Endodermal cell (in vitro differentiated cells): Measurements from ENCODE around the gene TATDN2. TPM values are rescaled to one million over a fixed set of nuclear protein-coding genes. Genes with fewer than 3 reads are reported as not detected.

Experiments used
- DNase-seq: peaks from one replicate; pipeline ENCODE4 v3.0.0-alpha.2; 2017
- H3K27ac ChIP-seq: 2 replicates; pipeline ENCODE4 v1.5.1; 2013; ENCODE audit warnings: mild to moderate bottlenecking, low read depth, low read length, moderate library complexity
- H3K27me3 ChIP-seq: 2 replicates; pipeline ENCODE4 v1.6.1; 2013; ENCODE audit warnings: mild to moderate bottlenecking, low read length, moderate library complexity; ENCODE audit not compliant: insufficient read depth, control insufficient read depth, poor library complexity, severe bottlenecking
- H3K36me3 ChIP-seq: 2 replicates; pipeline ENCODE4 v1.7.0; 2013; ENCODE audit warnings: mild to moderate bottlenecking, low read length, moderate library complexity; ENCODE audit not compliant: control insufficient read depth, insufficient read depth
- H3K4me1 ChIP-seq: one replicate; pipeline ENCODE4 v1.7.0; 2013; ENCODE audit warnings: low read length; ENCODE audit not compliant: control insufficient read depth, insufficient read depth
- H3K4me3 ChIP-seq: 2 replicates; pipeline ENCODE4 v1.5.1; 2013; ENCODE audit warnings: mild to moderate bottlenecking, low read length, moderate library complexity
- H3K9ac ChIP-seq: 2 replicates; pipeline ENCODE4 v1.6.1; 2013; ENCODE audit warnings: mild to moderate bottlenecking, low read length, moderate library complexity; ENCODE audit not compliant: poor library complexity, severe bottlenecking; ENCODE audit errors: extremely low read depth
- H3K9me3 ChIP-seq: 2 replicates; pipeline ENCODE4 v1.6.1; 2013; ENCODE audit warnings: mild to moderate bottlenecking, low read length, moderate library complexity; ENCODE audit not compliant: control insufficient read depth
- H3K27ac Mint-ChIP-seq: 2 replicates; pipeline ENCODE4 v1.8.0; 2020; ENCODE audit warnings: mixed read lengths
- H3K27me3 Mint-ChIP-seq: 2 replicates; pipeline ENCODE4 v1.8.0; 2021; ENCODE audit warnings: mild to moderate bottlenecking, mixed read lengths; ENCODE audit not compliant: insufficient read depth
- H3K36me3 Mint-ChIP-seq: 2 replicates; pipeline ENCODE4 v1.8.0; 2020; ENCODE audit warnings: low read depth, mixed read lengths
- H3K4me1 Mint-ChIP-seq: 2 replicates; pipeline ENCODE4 v1.8.0; 2020; ENCODE audit warnings: mixed read lengths
- H3K4me3 Mint-ChIP-seq: 2 replicates; pipeline ENCODE4 v1.8.0; 2020; ENCODE audit warnings: mild to moderate bottlenecking, moderate library complexity, mixed read lengths
- H3K9me3 Mint-ChIP-seq: 2 replicates; pipeline ENCODE4 v1.8.0; 2020; ENCODE audit warnings: mild to moderate bottlenecking, mixed read lengths
- CTCF ChIP-seq: fragments of 200-600 bp; sonication (generic); conservative IDR thresholded peaks from 2 replicates; pipeline ENCODE4 v1.5.0; 2021; ENCODE audit warnings: antibody characterized with exemption, mild to moderate bottlenecking
- WGBS, 2 experiments: methylation state at CpG; one replicate each; pipeline versions ENCODE4 v1.1.5 to v1.1.7; 2013; ENCODE audit warnings: missing lambda C conversion rate in 2 of 2, mixed read lengths in 1 of 2; ENCODE audit not compliant: insufficient coverage in 1 of 2, insufficient read length in 1 of 2; 5-methylcytosine and 5-hydroxymethylcytosine counted together
- total RNA-seq, 2 donors: library from RNA; stranded (reverse); fragmentation: NEBNext Ultra II Directional in 1 of 2; extraction: Animal tissue kit (Norgen Biotek cat#: 25700) in 1 of 2; gene quantifications; 2 replicates in 1 of 2; 3 replicates in 1 of 2; pipeline ENCODE4 v1.2.1, GENCODE V29; 2021

Gene TATDN2
- total RNA-seq, 2 donors from 2014 or later = 34.0 to 34.1 TPM

- H3K27ac Mint-ChIP-seq = no peak overlapping the region
- WGBS, 2 experiments = 92 to 100% methylated on average over 3 of the region's 3 CpGs
- no peaks in the 10 kb centered on the region for H3K27me3 ChIP-seq
- TF ChIP-seq CTCF = no peak
- H3K9ac ChIP-seq = no peak overlapping the region
- no peak for DNase-seq
- H3K4me3 Mint-ChIP-seq = peak overlapping the region; percentile 86
- H3K27ac ChIP-seq = no peak overlapping the region
- H3K9me3 ChIP-seq = peaks cover 1% of the 10 kb centered on the region
- H3K36me3 ChIP-seq = peaks cover 24% of the 10 kb centered on the region
- H3K27me3 Mint-ChIP-seq = peaks cover 11% of the 10 kb centered on the region
- H3K4me1 Mint-ChIP-seq = peaks cover 22% of the 10 kb centered on the region
- peak overlapping the region; percentile 96 for H3K4me3 ChIP-seq
- peaks cover 20% of the 10 kb centered on the region for H3K9me3 Mint-ChIP-seq
- H3K4me1 ChIP-seq = no peaks in the 10 kb centered on the region
- H3K36me3 Mint-ChIP-seq = peaks cover 40% of the 10 kb centered on the region
Measured at GRCh38 chr3:10251006-10251405, 2.7 kb downstream of the TATDN2 start.

DNA sequence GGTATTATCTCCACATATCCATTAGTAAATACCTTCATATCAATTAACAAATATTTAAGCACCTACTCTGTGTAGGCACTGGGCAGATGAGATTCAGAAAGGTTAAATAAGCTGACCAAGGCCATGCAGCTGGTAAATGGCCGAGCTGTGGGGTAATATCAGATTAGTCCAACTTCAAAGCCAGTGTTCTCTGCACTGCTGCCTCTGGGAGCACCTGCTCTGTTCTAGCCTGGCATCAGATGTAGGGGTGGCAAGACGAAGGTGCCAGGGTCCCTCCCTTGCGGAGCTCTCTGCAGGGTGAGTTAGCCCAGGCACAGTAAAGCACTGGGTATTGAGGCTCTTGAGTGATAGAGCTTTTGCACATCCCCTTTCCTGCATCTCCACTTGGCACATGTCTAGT, 5.5 kb downstream of the TATDN2 start:
- Histone ChIP-seq H3K9ac (no peak overlapping the region), H3K9me3 (no peaks in the 10 kb centered on the region), H3K4me1 (no peaks in the 10 kb centered on the region), H3K27me3 (no peaks in the 10 kb centered on the region), H3K4me3 (no peak overlapping the region), H3K36me3 (peaks cover 26% of the 10 kb centered on the region), H3K27ac (no peak overlapping the region)
- H3K4me1 Mint-ChIP-seq = peaks cover 19% of the 10 kb centered on the region
- H3K36me3 Mint-ChIP-seq = peaks cover 52% of the 10 kb centered on the region
- H3K27me3 Mint-ChIP-seq = no peaks in the 10 kb centered on the region
- 86 to 95% methylated on average over 3 of the region's 3 CpGs for WGBS, 2 experiments
- no peak for DNase-seq
- no peak for TF ChIP-seq CTCF
- H3K9me3 Mint-ChIP-seq = no peaks in the 10 kb centered on the region
- H3K27ac Mint-ChIP-seq = no peak overlapping the region
- H3K4me3 Mint-ChIP-seq = no peak overlapping the region

- Mint-ChIP-seq H3K4me1 (peaks cover 3% of the 10 kb centered on the region), H3K36me3 (peaks cover 65% of the 10 kb centered on the region), H3K4me3 (no peak overlapping the region), H3K27me3 (no peaks in the 10 kb centered on the region), H3K27ac (no peak overlapping the region), H3K9me3 (no peaks in the 10 kb centered on the region)
- Histone ChIP-seq H3K4me3 (no peak overlapping the region), H3K9me3 (no peaks in the 10 kb centered on the region), H3K36me3 (peaks cover 47% of the 10 kb centered on the region), H3K27ac (no peak overlapping the region), H3K9ac (no peak overlapping the region), H3K27me3 (no peaks in the 10 kb centered on the region), H3K4me1 (no peaks in the 10 kb centered on the region)
- no peak for DNase-seq
- 80 to 90% methylated on average over 6 of the region's 7 CpGs for WGBS, 2 experiments
- no peak for TF ChIP-seq CTCF
Measured at GRCh38 chr3:10255835-10256234, 7.6 kb downstream of the TATDN2 start.
